ENCODE data around the gene PRM1. TPM values are rescaled to one million over a fixed set of nuclear protein-coding genes. Genes with fewer than 3 reads are reported as not detected.

Gene PRM1
- total and polyA plus RNA-seq, 2 of the 13 experiments (the other 11 are each of a cell fraction or from before 2014, with no cell fraction given) = not detected

GRCh38 chr16:11306997-11307638 is 26.0 kb upstream of the PRM1 start (continued):
- peak; percentile 65; the same call in 1 of the 2 replicates for TF ChIP-seq STAT6 (CRISPR knock-in tag; IDR thresholded peaks at IDR 0.05; ENCODE audit: borderline replicate concordance)
- no peak for TF ChIP-seq BCLAF1 (IDR thresholded peaks at IDR 0.05)
- peak; percentile 61 for TF ChIP-seq ZNF792 (CRISPR knock-in tag; IDR thresholded peaks at IDR 0.05)
- TF ChIP-seq MAFF (IDR thresholded peaks at IDR 0.05; ENCODE audit: low read depth, low read length) = no peak
- TF ChIP-seq ZFYVE20 (CRISPR knock-in tag; IDR thresholded peaks at IDR 0.05; ENCODE audit: borderline replicate concordance, low read depth) = no peak
- TF ChIP-seq FOXK1 (CRISPR knock-in tag; IDR thresholded peaks at IDR 0.05; ENCODE audit: borderline replicate concordance, low read depth) = peak; percentile 78
- no peak; the same call in 1 of the 2 replicates for TF ChIP-seq ZNF878 (CRISPR knock-in tag; IDR thresholded peaks at IDR 0.05)
- peak; percentile 74 for TF ChIP-seq ERF (CRISPR knock-in tag; IDR thresholded peaks at IDR 0.05)
- no peak for TF ChIP-seq SIN3B (IDR thresholded peaks at IDR 0.05; ENCODE audit: low read length)
- peak; percentile 92 for TF ChIP-seq KDM3A (CRISPR knock-in tag; IDR thresholded peaks at IDR 0.05; ENCODE audit: low read depth)
- TF ChIP-seq FOXP1 (IDR thresholded peaks at IDR 0.05) = no peak
- peak; percentile 83 for TF ChIP-seq FOXP1 (CRISPR knock-in tag; IDR thresholded peaks at IDR 0.05)
- TF ChIP-seq MYNN (CRISPR knock-in tag; IDR thresholded peaks at IDR 0.05; ENCODE audit: low read depth) = no peak
- peak; percentile 99 for TF ChIP-seq ZNF18 (CRISPR knock-in tag; IDR thresholded peaks at IDR 0.05; ENCODE audit: insufficient replicate concordance)
- peak; percentile 85 for TF ChIP-seq ZNF800 (CRISPR knock-in tag; IDR thresholded peaks at IDR 0.05)
- no peak for TF ChIP-seq ZBTB37 (CRISPR knock-in tag; IDR thresholded peaks at IDR 0.05)
- no peak for TF ChIP-seq MXD1 (CRISPR knock-in tag; IDR thresholded peaks at IDR 0.05)
- TF ChIP-seq RARA (CRISPR knock-in tag; IDR thresholded peaks at IDR 0.05) = peak; percentile 90
- no peak for TF ChIP-seq TCF12 (IDR thresholded peaks at IDR 0.05)
- no peak for TF ChIP-seq TCF12 (CRISPR knock-in tag; IDR thresholded peaks at IDR 0.05)
